Measurements from ENCODE around the gene PTGER3. TPM values are rescaled to one million over a fixed set of nuclear protein-coding genes. Genes with fewer than 3 reads are reported as not detected.

PTGER3 gene
- total RNA-seq, 1 donor from 2014 or later: 0.06 TPM

DNA sequence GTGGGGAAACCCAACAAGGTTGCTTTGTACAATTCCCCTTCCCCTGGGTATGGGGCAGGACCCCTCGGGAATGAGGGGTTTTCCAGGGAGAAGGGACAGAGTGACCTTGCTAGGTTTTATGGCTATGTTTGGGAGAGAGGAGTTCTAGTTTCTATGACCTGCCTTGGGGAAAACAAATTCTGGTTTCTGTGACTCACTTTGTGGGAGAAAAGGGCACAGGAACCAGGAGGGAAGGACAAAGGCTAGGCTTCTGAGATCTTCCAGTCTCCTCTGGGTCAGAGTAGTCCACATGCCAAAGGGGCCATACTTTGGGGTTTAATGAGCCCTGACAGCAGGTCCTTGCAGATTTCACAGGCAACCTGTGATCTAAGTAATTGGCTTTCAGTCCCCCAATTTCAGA lies 5.5 kb upstream of the PTGER3 start:
- DNase-seq (ENCODE audit: extremely low read depth, low read depth, low spot score): no peak

DNA sequence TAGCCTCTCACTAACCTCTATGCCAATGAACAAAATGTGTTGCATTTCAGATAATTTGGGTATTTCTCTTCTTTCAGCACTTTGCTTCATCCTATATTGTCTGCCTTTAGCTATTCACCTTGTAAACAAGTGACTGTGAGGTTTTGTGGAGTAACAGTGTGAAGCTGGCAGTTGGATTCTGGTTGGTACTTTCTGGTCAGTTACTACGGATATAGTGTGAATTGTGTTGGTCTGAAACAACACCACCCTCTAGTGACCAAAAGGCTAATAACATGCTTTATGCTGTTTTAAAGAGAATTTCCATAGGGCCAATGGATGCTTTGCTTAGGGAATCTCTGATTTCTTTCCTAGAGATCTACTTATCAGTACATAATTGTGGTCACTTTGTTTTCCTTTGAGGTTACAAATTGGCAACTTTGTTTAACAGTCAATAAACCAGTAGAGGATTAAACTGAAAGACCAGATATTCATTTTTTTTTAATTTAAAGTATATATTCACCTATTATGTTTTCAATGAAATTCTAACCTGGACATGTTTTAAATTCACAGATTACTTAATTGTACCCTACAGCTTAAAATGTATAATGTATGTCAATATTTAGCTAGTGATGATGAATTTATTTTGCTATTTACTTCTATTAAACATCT lies 2.5 kb upstream of the PTGER3 start:
- peak; percentile 61 for DNase-seq (ENCODE audit: extremely low read depth, low read depth, low spot score)

DNA sequence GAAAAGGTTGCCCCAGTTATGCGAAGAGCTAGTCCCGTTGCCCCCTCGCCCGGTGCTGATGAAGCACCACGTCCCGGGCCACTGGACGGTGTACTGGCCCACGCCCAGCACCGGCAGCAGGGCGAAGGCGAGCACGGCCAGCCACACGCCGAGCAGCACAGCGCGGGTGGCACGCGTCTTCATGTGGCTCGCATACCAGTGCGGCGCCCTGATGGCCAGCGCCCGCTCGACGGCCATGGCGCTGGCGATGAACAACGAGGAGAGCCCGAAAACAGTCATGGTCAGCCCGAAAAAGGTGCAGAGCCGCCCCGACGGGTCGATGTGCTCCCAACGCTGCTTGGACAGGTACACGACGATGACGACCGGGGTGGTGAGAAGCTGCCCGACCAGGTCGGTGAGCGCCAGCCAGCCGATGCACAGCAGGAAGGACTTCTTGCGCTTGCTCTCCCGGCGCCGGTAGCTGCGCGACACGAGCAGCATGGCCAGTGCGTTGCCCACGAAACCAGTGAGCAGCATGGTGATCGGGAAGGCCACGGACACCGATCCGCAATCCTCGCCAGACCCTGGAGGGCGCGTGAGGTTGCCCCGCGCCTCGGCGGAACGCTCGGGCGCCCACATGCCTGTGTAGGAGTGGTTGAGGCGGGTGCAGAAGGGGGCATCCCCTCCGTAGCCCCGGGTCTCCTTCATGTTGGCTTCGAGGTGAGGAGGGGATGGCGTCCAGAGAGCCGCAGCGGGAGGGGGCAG lies 553 bp downstream of the PTGER3 start:
- DNase-seq (ENCODE audit: extremely low read depth, low read depth, low spot score): no peak

DNA sequence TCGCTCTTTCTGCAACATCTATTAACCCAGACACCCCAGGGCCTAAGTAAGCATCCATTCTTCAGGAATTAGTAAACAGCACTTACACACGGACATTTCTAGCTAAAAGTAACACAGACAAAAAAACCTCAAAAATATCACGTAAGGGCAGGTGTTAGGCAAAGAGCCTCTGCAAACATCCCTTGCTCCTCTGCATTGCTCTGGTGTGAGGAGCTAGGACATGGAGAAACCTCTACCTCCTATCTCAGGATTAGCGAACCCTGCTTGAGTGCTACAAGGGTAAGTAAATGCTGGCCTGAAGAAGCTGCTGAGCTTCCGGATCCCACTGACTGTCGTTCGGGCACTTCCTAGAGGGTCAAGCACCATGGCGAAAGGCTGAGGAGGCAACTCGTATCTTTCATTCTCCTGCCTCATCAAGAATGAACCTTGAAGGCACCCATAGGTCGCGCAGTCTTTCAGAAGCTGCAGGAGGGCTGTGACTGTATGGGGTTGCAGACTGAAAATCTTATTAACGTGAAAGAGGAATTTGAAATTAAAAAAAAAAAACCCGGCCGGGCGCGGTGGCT lies 2.1 kb downstream of the PTGER3 start:
- no peak for DNase-seq (ENCODE audit: extremely low read depth, low read depth, low spot score)

DNA sequence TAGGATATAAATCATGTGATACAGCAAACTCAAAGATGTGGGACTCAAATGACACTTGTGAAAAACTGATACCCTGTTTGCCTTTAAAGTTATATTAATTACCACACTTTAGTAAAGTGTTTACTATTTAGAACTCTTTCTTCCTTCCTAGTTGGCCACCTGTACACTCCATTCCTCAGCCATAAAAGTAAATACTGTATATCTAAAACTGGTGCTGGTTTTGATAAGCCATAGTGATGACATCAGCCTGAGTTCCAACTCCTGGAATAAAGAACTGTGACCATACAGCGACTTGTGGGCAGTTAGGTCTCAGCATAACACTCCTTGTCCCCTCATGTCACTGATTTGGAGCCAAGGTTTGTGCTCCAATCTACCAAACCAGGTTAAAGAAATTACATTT lies 2.8 kb downstream of the PTGER3 start:
- DNase-seq (ENCODE audit: extremely low read depth, low read depth, low spot score): no peak

DNA sequence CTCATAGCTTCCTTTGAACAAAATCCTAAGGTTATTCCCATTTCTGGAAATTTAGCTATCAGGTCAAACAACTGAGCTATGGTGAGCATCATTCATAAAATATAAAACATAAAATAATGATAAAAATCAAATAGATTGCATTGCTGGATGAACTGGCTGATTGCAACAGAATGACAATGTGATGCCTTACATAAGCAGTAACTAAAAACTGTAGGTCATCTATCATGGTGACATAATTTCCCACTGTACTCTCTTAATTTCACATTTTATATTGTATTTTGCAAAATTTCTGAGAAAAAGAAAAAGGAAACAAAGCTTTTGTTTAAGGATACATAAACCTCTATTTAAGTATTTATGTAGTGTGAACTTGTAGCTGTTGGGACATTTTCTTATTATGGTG lies 4.6 kb downstream of the PTGER3 start:
- no peak for DNase-seq (ENCODE audit: extremely low read depth, low read depth, low spot score)

DNA sequence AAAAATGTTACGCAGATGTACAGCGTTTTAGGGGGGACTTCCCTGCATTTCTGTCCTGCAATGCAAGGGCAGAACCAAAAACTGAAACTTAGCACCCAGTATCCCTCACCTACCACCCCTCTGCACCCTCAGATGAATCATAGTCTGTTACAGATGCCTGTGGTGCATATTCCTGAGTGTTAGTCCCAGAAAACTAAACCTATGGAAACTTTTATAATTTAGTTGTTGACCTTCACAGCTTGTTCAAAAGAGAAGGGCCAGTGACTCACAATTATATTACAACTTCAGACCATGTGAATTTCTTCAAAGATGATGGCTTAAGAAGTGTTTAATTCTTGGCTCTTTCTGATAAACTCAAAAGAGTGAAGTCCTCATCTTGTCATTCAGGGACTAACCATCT lies 5.8 kb downstream of the PTGER3 start:
- DNase-seq (ENCODE audit: extremely low read depth, low read depth, low spot score): no peak

DNA sequence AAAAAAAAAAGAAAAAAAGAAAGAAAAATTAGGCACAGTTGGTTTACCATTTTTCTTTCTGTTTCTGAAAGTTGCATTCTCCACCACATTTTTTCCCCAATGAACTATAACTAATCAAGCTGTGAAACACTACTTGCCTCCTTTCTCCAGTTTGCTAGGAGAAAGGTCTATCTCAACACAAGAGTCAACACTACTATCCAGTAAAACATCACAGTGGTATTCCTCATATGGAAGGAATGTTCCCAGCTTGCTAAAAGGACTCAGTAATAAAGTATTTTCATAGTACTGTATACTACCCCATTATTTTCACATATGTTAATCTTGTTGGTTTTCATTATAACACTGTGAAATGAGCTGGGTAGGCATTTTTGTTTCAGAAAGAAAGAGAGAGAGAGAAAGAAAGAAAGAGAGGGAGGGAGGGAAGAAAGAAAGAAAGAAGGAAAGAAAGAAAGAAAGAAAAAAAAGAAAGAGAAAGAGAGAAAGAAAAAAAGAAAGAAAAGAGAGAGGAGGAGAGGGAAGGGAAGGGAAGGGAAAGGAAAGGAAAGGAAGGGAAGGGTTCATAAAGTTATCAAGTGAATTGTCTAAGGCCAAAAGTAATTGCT lies 7.9 kb downstream of the PTGER3 start:
- DNase-seq (ENCODE audit: extremely low read depth, low read depth, low spot score): no peak

DNA sequence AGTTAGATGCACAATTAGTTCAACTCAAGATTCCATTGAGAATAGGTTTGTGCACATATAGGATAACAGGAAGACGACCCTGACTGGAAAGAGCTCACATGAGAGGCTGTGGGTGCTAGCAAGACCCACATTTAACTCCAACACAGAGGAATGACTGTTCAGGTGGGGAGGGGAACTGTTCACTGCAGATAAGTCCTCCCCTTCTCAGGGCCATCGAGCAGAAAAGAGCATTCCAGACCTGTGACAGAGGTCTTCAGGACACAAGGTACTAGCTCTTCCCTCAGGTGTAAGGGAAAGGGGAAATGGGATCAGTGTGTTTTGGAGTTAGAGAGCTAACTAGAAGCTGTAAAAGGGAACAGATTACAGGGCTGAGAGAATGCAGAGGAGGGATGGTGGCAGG lies 8.7 kb downstream of the PTGER3 start:
- no peak for DNase-seq (ENCODE audit: extremely low read depth, low read depth, low spot score)

DNA sequence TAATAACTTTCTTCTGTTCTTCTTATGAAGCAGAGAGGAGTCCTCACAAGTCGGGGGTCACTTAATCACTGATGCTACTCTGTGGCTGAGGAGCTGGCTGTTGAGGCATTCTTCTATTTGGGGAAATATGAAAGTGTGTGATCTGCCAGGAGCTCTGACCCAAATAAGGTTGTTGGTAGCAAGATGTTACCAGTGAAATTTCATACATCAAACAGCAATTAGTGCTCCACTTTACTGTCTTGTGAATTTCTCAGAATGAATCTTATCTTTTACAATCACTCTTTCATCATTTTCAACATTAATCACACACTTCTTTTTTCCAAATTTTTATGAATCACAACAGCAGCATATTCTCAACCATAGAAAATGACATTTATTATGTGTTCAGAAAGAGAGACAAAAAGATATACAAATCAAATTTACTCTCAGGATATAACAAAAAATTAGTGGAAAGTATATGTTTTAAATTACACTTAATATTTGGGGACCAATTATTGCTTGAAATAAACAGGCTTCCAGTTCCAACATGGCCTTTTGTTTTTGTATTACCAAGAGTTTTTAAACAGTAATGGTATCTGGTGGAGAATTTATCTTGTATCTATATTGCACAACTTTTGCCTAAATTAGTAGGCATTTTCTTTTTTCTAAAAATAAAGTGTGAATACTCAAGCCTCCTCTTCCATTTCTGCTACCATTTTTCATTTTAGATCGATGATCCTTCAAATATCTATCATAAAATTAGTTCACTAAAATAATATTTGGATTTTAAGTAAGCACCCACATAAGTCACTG lies 9.6 kb downstream of the PTGER3 start:
- no peak for DNase-seq (ENCODE audit: extremely low read depth, low read depth, low spot score)

DNA sequence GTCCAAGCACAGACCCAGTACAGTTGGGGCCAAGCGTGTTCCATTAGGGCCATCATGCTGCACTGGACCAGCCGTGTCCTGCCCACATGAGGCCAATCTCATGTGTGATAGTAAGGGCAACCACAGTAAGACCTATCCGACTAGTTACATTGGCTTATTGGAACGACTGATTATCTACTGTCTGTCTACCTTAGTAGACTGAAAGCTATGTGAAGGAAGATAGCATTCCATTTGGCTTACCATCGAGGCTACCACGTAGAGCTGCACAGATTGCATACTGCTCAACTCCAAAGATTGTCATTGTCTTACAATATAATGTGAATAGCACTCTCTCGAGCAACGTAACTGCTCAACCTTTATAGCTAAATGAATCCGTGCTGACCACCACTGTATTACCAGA lies 10.6 kb downstream of the PTGER3 start:
- no peak for DNase-seq (ENCODE audit: extremely low read depth, low read depth, low spot score)

DNA sequence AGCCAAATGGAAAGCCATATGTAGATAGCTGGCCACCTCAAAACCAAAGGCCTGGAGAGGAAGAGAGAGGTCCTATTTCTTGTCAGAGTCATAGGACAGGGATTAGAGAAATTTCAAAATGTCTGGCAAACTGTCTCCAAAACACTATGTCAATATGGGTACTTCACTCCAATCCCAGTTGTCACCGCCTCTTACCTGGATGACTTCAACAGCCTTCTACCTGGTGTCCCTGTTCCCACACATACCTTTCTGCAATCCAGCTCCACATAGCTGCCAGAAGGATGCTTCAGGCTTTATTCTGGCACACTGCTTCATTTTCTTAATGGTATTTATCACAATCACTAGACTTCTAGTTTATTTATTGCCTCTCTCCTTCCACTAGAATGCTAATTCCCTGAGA lies 14.5 kb downstream of the PTGER3 start:
- DNase-seq (ENCODE audit: extremely low read depth, low read depth, low spot score): no peak

DNA sequence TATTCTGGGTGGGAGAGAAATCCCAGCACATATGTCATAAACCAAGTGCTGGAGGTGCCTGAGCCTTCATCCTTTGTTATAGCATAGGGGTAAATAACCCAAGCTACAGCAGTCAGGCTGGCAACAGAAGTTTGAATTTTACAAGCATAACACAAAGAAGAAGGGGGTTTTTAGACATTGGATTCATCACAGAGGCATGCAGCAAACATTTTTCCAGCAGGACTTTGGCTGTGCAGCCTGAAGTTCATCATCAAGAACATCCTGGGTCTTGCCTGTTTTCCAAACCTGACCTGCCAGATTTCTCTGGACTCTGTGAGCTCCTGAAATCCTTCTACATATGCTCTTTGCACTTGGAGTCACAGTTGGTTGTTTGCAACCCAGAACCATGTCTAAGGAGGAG lies 16.2 kb downstream of the PTGER3 start:
- DNase-seq (ENCODE audit: extremely low read depth, low read depth, low spot score): no peak

DNA sequence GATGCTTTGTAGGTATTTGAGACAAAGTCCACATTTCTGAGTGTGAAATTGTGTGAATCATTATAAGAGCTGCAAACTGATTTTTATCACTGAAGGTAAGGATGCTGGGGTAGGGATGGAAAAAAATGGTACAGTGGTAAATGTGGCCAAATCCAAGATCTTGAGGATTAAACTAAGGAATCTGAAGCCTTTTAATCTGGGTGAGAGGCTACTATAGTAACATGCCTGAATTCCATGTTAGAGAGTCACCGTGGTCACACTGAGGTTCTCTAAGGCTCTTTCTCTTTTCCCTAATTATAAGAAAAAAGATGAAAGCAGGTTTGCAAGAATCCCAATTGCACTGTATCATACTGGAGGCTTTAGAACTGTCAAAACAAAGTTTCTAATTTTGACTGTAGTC lies 17.6 kb downstream of the PTGER3 start:
- no peak for DNase-seq (ENCODE audit: extremely low read depth, low read depth, low spot score)

DNA sequence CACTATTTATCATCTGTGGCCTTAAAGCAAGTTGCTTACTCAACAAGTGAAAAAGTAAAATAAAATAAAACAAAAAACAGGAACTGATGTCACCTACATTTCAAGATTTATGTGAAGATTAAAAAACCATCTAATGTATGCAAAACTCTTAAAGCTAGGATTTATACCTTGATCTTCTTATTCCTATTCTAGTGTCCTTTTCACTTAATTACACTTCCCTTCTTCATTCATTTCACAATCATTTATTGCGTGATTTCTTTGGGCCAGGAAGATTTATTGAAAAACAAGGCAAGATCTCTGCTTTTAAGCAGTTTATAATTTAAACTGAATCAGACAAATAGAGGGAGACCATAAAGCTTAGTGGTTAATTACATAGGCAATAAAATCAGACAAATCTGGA lies 18.6 kb downstream of the PTGER3 start:
- no peak for DNase-seq (ENCODE audit: extremely low read depth, low read depth, low spot score)

DNA sequence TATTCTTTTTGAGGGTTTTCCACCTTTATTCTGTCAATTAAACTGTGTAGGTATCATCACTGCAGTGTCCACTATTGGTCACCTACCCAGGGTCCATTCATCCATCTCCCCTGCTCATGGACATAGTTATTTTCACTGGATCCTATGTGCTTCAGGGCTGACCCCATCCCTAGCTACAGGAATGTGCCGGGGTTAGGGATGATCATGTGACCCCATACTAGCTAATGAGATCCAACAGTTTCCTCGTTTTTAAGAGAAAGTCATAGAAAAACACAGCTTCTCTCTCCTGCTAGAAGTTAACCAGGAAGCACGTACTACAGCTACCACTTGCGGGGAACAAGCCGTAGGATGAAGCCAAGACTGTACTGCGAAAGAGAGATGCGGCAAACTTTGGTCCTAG lies 19.6 kb downstream of the PTGER3 start:
- DNase-seq (ENCODE audit: extremely low read depth, low read depth, low spot score): no peak

DNA sequence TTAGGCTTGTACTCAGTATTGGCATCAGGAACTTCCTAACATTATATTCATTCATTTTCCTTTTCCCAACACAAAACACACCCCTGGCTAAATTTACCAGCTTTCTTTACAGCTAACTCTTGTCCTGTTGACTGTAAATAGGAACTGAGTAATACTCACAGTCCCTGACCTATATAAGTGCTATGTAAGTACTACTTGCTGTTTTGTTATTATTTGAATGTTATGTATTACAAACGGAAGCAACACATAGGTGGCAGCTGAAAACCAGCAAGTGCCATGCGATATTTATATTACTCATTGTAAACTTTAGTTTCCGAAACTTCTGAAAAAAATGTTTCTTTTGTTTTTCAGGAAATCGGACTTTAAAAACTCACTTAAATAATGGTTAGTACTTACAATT lies 21.5 kb downstream of the PTGER3 start:
- no peak for DNase-seq (ENCODE audit: extremely low read depth, low read depth, low spot score)

DNA sequence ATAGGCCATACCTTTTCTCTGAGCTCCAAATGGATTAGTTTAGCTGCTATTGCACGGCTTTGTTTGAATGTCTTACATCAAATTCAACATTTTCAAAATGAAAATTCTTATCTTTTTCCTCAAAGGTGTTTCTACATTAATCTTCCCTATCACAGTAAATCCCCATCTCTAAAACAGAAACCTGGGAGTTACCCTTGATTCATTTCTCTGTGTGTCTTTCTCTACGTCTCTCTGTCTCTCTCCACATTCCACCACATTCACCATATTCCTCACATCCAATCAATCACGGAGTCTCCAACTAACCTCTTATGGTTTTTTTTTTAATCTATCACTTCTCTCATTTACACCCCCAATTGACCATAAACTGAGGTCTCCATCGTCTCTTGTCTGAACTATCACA lies 24.1 kb downstream of the PTGER3 start:
- no peak for DNase-seq (ENCODE audit: extremely low read depth, low read depth, low spot score)

DNA sequence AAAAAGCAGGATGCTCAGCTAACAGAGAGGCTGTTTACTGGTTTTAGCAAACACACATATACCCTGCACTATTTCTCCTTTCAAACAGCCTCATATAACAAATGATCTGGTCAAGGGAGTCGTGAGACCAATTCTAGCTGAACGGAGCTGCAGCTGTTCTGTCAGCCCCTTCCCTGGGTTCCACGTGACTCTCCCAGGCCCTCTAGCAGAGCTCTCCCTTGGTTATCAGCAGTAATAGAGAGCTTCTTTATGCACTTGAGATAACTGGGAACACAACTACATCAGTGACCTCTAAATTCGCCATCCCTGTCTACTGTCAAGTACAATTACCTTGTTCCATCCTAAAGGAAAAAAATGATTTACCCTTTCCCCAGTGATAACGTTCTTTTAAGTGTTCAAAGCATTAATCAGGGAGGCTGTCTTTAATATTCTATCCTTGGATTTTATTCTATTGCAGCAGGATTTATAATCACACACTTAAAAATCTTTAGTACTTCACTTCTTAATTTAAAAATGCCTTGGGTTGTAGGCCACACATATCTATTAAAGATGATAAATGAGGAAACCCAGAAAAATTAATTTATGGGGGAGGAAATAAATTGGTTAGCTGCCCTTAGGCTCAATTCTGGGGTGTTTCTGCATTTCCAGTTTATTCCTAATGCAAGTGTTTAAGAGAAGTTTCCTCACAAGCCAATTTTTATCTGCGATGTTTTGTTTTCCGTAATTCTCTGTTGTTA lies 28.2 kb downstream of the PTGER3 start:
- DNase-seq (ENCODE audit: extremely low read depth, low read depth, low spot score): no peak

DNA sequence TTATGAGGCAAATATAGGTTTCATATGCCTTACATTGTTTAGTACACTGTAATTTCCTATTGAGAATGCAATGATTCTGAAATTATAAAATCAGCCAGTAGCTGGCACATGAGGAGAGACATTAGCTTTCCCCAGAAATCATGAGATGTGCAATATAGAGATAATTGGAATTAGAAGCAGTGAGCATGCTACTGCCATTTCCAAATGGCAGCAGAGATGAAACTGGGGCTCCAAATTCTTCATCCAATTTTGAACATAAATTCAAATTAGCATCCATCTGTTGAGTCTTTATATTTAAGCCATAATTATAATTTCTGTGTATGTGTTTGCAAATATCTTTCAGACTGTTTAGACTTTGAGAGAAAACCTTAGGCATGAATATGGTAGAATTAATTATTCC lies 28.8 kb downstream of the PTGER3 start:
- DNase-seq (ENCODE audit: extremely low read depth, low read depth, low spot score): no peak

DNA sequence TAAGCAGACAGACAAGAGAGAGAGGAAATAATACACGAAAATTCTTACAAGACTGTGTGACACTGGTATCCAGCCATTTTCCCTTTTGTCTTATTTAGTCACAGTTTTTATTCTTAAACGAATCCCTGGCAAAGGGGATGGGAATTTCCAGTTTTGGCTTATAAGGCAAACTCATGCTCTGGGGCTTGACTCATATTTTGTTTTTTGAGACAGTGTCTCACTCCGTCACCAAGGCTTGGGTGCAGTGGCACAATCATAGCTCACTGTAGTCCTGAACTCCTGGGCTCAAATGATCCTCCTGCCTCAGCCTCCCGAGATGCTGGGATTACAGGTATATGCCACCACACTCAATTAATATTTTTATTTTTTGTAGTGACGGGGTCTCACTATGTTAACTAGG lies 31.9 kb downstream of the PTGER3 start:
- DNase-seq (ENCODE audit: extremely low read depth, low read depth, low spot score): no peak

Data from glomerular endothelial cell (primary cell).